ENCODE results near the gene DNAJC15.

DNA sequence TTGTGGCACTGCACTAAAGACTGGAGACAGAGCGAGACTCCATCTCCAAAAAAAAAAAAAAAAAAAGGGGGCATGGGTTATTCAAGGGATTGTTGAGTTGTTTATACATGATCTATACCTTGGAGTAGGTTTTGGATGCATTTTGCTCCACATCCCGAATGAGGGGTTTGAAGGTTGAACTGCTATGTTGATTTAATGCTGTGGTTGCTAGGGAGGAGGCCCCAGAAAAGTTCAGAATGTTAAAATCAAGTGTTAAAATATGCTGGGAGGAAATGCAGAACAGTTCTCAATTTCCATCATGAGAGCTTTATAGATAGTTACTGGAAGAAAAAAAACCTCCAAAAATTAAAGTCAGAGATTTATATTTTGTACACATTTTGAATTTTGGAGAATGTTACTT lies 116.5 kb downstream of the DNAJC15 start:
- TF ChIP-seq POLR2A (IDR thresholded peaks at IDR 0.05; ENCODE audit: low read length) = no peak
- no peak for TF ChIP-seq GATA1 (IDR thresholded peaks at IDR 0.05; ENCODE audit: low read depth, low read length)

All from erythroblast (primary cell).